ENCODE data around the gene SPDL1. TPM values are rescaled to one million over a fixed set of nuclear protein-coding genes. Genes with fewer than 3 reads are reported as not detected.

SPDL1 gene
- total and polyA plus RNA-seq, 3 experiments from 2014 or later: 6.6 to 43.1 (median 39.1) TPM

DNA sequence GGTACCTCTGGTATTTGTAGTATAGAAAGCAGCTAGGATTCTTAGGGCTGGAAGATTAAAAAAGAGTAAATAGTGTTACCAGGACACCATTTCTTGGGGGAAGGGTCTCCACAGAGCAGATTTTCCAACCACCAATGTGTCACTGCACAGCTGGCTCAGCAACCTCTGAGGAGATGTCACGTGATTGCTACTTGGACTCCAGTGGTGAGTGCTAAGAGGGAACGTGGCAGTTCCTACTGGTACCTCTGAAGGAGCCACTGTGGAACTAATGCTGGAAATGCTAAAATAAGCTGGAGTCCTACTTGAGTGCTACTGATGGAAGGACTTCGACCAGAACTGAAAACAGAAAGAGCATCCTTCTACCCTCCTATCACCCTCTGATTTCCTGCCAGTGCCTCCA, 36.1 kb upstream of the SPDL1 start:
- H3K4me3 ChIP-seq (ENCODE audit: low read length): no peak overlapping the region
- no peaks in the 10 kb centered on the region for H3K36me3 ChIP-seq (ENCODE audit: insufficient read depth, low read length)
- H3K27ac ChIP-seq (ENCODE audit: low read depth, low read length): no peak overlapping the region
- ChIA-PET POLR2A (no interaction called here), CTCF (no interaction called here)
- H3K27me3 Mint-ChIP-seq: peaks cover 39 to 72% of the 10 kb centered on the region in 2 donors
- H3K27ac Mint-ChIP-seq: no peak overlapping the region
- no peaks in the 10 kb centered on the region for H3K4me1 ChIP-seq (ENCODE audit: insufficient read depth, low read length)
- H3K9me3 ChIP-seq (ENCODE audit: low read length): no peaks in the 10 kb centered on the region
- H3K27me3 ChIP-seq (ENCODE audit: insufficient read depth, low read length, poor library complexity, severe bottlenecking): no peaks in the 10 kb centered on the region
- peaks cover 0 to 3% (median 0%) of the 10 kb centered on the region in 5 donors for H3K9me3 Mint-ChIP-seq
- no peak overlapping the region for H3K4me3 Mint-ChIP-seq
- no peaks in the 10 kb centered on the region for H3K36me3 Mint-ChIP-seq
- no peak for DNase-seq
- no peaks in the 10 kb centered on the region for H3K4me1 Mint-ChIP-seq

DNA sequence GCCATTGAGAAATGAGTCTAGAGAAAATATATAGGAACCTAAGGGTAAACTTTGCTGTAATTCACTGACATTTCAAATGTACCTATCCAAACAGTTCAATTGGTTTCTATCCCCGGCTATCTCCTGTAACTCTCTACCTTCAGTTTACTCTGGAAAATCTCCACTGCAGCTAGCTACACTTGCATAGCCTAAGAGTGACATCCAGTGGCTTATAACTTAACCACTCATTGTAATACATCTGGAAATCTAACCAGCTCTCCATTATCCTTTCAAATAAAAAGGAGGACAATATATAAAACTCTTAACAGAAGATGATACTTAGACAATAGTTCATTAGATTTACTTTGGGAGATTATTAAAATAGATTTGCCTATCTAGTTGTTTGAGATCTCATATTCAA, 35.3 kb upstream of the SPDL1 start:
- no peaks in the 10 kb centered on the region for H3K4me1 Mint-ChIP-seq
- ChIA-PET CTCF (no interaction called here), POLR2A (no interaction called here)
- peaks cover 42 to 80% of the 10 kb centered on the region in 2 donors for H3K27me3 Mint-ChIP-seq
- no peak overlapping the region for H3K27ac ChIP-seq (ENCODE audit: low read depth, low read length)
- H3K27ac Mint-ChIP-seq: no peak overlapping the region
- H3K4me3 ChIP-seq (ENCODE audit: low read length): no peak overlapping the region
- no peaks in the 10 kb centered on the region for H3K27me3 ChIP-seq (ENCODE audit: insufficient read depth, low read length, poor library complexity, severe bottlenecking)
- H3K4me3 Mint-ChIP-seq: no peak overlapping the region
- H3K9me3 Mint-ChIP-seq: peaks cover 0 to 6% (median 3%) of the 10 kb centered on the region in 5 donors
- no peaks in the 10 kb centered on the region for H3K36me3 ChIP-seq (ENCODE audit: insufficient read depth, low read length)
- H3K4me1 ChIP-seq (ENCODE audit: insufficient read depth, low read length): no peaks in the 10 kb centered on the region
- H3K9me3 ChIP-seq (ENCODE audit: low read length): no peaks in the 10 kb centered on the region
- no peak for DNase-seq
- H3K36me3 Mint-ChIP-seq: no peaks in the 10 kb centered on the region

DNA sequence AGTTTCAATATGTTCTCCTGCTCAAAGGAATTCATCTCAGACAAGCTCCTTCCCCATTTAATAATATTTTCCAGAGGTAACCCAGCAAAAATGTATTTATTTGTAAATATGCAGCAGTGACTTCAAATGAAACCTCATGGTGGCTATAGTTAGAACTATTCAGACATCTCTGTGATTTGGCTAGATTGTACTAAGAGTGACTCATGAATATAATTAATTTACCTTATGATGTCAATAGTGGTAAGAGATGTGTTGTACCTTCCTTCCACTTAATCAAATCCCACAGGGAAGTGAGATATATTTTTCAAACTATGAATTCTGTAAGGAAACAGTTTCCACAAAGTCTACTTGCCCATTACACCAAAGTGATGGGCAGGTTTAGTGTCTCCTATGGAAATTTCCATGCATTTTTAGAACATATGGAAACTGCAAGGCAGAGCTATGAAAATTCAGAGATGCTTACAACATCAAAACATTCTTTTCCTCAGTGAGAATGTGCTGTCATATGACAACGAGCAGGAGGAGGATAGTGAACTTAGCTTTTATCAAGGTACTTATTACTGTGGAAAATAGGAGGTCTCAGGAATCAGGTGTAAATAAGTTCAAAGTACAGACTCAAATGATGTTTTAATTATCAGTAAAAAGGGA, 34.0 kb upstream of the SPDL1 start:
- H3K9me3 Mint-ChIP-seq: peaks cover 0 to 10% (median 5%) of the 10 kb centered on the region in 5 donors
- no peak for DNase-seq
- H3K27ac ChIP-seq (ENCODE audit: low read depth, low read length): no peak overlapping the region
- H3K4me1 ChIP-seq (ENCODE audit: insufficient read depth, low read length): no peaks in the 10 kb centered on the region
- peaks cover 36 to 79% of the 10 kb centered on the region in 2 donors for H3K27me3 Mint-ChIP-seq
- no peaks in the 10 kb centered on the region for H3K36me3 ChIP-seq (ENCODE audit: insufficient read depth, low read length)
- H3K4me3 Mint-ChIP-seq: no peak overlapping the region
- ChIA-PET POLR2A (no interaction called here), CTCF (no interaction called here)
- H3K9me3 ChIP-seq (ENCODE audit: low read length): no peaks in the 10 kb centered on the region
- no peak overlapping the region for H3K4me3 ChIP-seq (ENCODE audit: low read length)
- H3K36me3 Mint-ChIP-seq: no peaks in the 10 kb centered on the region
- H3K27ac Mint-ChIP-seq: no peak overlapping the region
- H3K27me3 ChIP-seq (ENCODE audit: insufficient read depth, low read length, poor library complexity, severe bottlenecking): no peaks in the 10 kb centered on the region
- H3K4me1 Mint-ChIP-seq: no peaks in the 10 kb centered on the region

DNA sequence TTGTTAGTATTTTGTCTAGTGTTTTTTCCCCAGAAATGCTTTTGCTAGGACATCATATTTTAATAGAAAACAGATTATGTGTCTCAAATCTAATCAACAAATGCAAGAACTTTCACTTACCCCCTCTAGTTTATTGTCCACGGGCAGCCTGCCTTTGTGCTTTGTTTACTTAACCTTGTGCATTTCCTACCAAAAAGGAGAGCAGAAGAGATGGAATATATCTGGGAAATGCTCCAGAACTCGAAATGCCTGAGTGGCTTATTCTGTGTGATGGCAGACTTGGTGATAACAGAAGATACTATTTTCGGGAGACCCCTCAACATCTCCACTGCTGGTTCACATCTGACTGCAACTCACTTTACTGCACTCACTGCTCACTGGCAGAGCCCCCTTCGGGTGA, 33.3 kb upstream of the SPDL1 start:
- no peak for DNase-seq
- CTCF ChIA-PET: no interaction called here
- Histone ChIP-seq H3K36me3 (ENCODE audit: insufficient read depth, low read length) (no peaks in the 10 kb centered on the region), H3K4me3 (ENCODE audit: low read length) (no peak overlapping the region), H3K9me3 (ENCODE audit: low read length) (no peaks in the 10 kb centered on the region), H3K27me3 (ENCODE audit: insufficient read depth, low read length, poor library complexity, severe bottlenecking) (no peaks in the 10 kb centered on the region), H3K4me1 (ENCODE audit: insufficient read depth, low read length) (no peaks in the 10 kb centered on the region), H3K27ac (ENCODE audit: low read depth, low read length) (no peak overlapping the region)
- POLR2A ChIA-PET: no interaction called here
- Mint-ChIP-seq H3K27me3 (peaks cover 36 to 77% of the 10 kb centered on the region in 2 donors), H3K9me3 (peaks cover 0 to 10% (median 5%) of the 10 kb centered on the region in 5 donors), H3K27ac (no peak overlapping the region), H3K4me1 (no peaks in the 10 kb centered on the region), H3K4me3 (no peak overlapping the region), H3K36me3 (no peaks in the 10 kb centered on the region)

DNA sequence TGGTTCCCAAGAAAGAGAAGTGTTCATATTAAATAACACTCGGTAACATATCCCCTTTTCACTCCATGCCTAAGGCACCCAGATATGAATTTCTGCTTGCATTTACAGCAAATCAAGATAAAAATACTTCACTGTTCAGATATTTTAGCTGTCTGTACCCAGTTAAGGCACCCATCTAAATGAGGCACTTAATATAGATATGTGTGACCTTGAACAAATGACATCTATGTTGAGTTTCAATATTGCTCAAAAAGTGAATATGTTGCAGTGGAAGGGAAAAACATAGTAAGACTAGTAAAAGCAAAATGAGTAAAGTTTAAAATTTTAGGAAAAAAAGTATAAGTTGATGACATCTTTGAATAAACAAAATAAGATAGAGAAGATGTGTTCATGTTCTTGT, 32.4 kb upstream of the SPDL1 start:
- Histone ChIP-seq H3K4me3 (ENCODE audit: low read length) (no peak overlapping the region), H3K9me3 (ENCODE audit: low read length) (no peaks in the 10 kb centered on the region), H3K4me1 (ENCODE audit: insufficient read depth, low read length) (no peaks in the 10 kb centered on the region), H3K27me3 (ENCODE audit: insufficient read depth, low read length, poor library complexity, severe bottlenecking) (no peaks in the 10 kb centered on the region), H3K27ac (ENCODE audit: low read depth, low read length) (no peak overlapping the region), H3K36me3 (ENCODE audit: insufficient read depth, low read length) (no peaks in the 10 kb centered on the region)
- Mint-ChIP-seq H3K27me3 (peaks cover 34 to 76% of the 10 kb centered on the region in 2 donors), H3K4me3 (no peak overlapping the region), H3K4me1 (no peaks in the 10 kb centered on the region), H3K36me3 (no peaks in the 10 kb centered on the region), H3K9me3 (peaks cover 0 to 10% (median 5%) of the 10 kb centered on the region in 5 donors), H3K27ac (no peak overlapping the region)
- no peak for DNase-seq
- ChIA-PET POLR2A (no interaction called here), CTCF (no interaction called here)

DNA sequence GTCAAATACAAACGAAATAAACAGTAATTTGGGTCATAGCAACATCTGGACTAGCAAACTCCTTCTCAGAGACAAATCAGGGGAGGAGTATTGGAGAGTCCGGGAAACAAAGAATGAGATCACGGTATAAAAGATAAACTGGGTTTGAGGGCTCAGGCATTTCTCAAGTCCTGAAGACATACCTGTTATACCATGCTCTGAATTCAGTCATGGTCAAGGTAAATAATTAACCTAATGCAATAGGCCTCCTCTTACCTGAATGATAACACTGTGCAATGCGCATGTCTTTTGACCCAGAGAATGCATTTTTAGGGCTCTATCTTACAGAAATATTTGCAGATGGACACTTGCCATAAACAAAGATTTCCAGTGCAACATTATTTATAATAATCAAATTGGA, 31.9 kb upstream of the SPDL1 start:
- H3K36me3 ChIP-seq (ENCODE audit: insufficient read depth, low read length): no peaks in the 10 kb centered on the region
- H3K4me3 Mint-ChIP-seq: no peak overlapping the region
- H3K9me3 Mint-ChIP-seq: peaks cover 0 to 10% (median 5%) of the 10 kb centered on the region in 5 donors
- H3K27me3 ChIP-seq (ENCODE audit: insufficient read depth, low read length, poor library complexity, severe bottlenecking): no peaks in the 10 kb centered on the region
- H3K27me3 Mint-ChIP-seq: peaks cover 34 to 78% of the 10 kb centered on the region in 2 donors
- H3K36me3 Mint-ChIP-seq: no peaks in the 10 kb centered on the region
- H3K4me1 Mint-ChIP-seq: no peaks in the 10 kb centered on the region
- H3K4me3 ChIP-seq (ENCODE audit: low read length): no peak overlapping the region
- H3K4me1 ChIP-seq (ENCODE audit: insufficient read depth, low read length): no peaks in the 10 kb centered on the region
- ChIA-PET POLR2A (no interaction called here), CTCF (no interaction called here)
- no peaks in the 10 kb centered on the region for H3K9me3 ChIP-seq (ENCODE audit: low read length)
- H3K27ac Mint-ChIP-seq: no peak overlapping the region
- no peak for DNase-seq
- H3K27ac ChIP-seq (ENCODE audit: low read depth, low read length): no peak overlapping the region

DNA sequence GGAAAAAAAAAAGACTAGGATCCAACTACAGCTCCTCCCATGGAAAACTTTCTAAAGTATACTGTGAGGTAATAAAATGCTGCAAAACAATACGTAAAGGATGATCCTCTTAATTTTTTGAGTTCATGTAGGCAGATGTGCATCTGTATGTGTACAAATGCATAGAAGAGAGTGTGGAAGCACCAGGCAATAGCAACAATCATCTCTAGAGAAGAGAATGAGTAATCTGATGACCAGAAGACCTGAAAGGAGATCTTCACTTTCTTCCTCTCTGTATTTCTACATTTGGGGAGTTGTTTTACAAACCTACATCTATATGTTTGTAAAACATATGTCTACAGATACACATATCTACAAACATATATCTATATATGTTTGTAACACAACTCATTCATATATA, 29.3 kb upstream of the SPDL1 start:
- no peaks in the 10 kb centered on the region for H3K9me3 ChIP-seq (ENCODE audit: low read length)
- no peaks in the 10 kb centered on the region for H3K4me1 ChIP-seq (ENCODE audit: insufficient read depth, low read length)
- DNase-seq: no peak
- H3K36me3 ChIP-seq (ENCODE audit: insufficient read depth, low read length): no peaks in the 10 kb centered on the region
- CTCF ChIA-PET: no interaction called here
- H3K4me3 ChIP-seq (ENCODE audit: low read length): no peak overlapping the region
- no peak overlapping the region for H3K27ac ChIP-seq (ENCODE audit: low read depth, low read length)
- Mint-ChIP-seq H3K4me3 (no peak overlapping the region), H3K36me3 (no peaks in the 10 kb centered on the region), H3K27ac (no peak overlapping the region), H3K9me3 (peaks cover 0 to 10% (median 8%) of the 10 kb centered on the region in 5 donors), H3K4me1 (no peaks in the 10 kb centered on the region), H3K27me3 (peaks cover 23 to 66% of the 10 kb centered on the region in 2 donors)
- H3K27me3 ChIP-seq (ENCODE audit: insufficient read depth, low read length, poor library complexity, severe bottlenecking): no peaks in the 10 kb centered on the region
- POLR2A ChIA-PET: no interaction called here

DNA sequence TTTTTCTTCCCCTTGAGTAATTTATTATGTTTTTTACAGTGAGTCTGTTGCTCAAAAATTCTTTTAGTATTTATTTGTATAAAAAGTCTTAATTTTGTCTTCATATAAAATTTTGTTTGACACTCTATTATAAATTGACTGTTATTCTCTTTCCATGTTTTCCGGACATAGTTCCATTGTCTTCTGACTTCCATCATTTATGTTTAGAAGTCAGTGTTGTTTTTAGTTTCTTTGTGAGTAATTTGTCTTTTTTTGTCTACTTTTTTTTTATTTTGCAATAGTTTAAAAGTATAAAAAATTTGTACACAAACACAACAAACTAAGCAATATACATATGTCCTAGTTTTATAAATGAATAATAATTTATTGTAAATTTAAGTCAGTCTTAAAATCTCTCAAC, 25.7 kb upstream of the SPDL1 start:
- CTCF ChIA-PET: no interaction called here
- Histone ChIP-seq H3K9me3 (ENCODE audit: low read length) (no peaks in the 10 kb centered on the region), H3K4me1 (ENCODE audit: insufficient read depth, low read length) (no peaks in the 10 kb centered on the region), H3K27ac (ENCODE audit: low read depth, low read length) (no peak overlapping the region), H3K27me3 (ENCODE audit: insufficient read depth, low read length, poor library complexity, severe bottlenecking) (peaks cover 7% of the 10 kb centered on the region), H3K4me3 (ENCODE audit: low read length) (no peak overlapping the region), H3K36me3 (ENCODE audit: insufficient read depth, low read length) (no peaks in the 10 kb centered on the region)
- H3K27me3 Mint-ChIP-seq: peaks cover 10 to 55% of the 10 kb centered on the region in 2 donors
- H3K4me1 Mint-ChIP-seq: no peaks in the 10 kb centered on the region
- no peaks in the 10 kb centered on the region for H3K36me3 Mint-ChIP-seq
- DNase-seq: no peak
- peaks cover 0 to 8% (median 5%) of the 10 kb centered on the region in 5 donors for H3K9me3 Mint-ChIP-seq
- POLR2A ChIA-PET: no interaction called here
- H3K27ac Mint-ChIP-seq: no peak overlapping the region
- no peak overlapping the region for H3K4me3 Mint-ChIP-seq

DNA sequence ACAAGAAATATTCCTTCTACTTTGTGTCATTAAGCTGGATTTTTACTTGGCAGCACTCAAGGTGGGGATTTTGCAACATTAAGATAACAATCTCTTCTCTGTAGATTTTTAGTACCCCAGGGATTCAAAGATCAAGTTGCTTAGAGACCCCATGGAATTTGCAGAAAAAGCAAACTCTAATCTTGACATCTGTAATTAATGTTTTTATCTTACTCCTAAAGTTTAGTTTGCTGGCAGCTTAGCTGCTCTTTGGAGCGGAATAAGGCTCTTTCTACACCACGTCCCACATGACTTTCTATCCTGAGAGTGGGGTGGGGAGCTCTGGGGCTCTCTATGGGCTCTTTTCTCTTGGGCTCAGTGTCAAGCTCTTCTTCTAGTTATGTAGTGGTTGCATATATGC, 21.7 kb upstream of the SPDL1 start:
- H3K9me3 Mint-ChIP-seq: peaks cover 0 to 3% (median 3%) of the 10 kb centered on the region in 5 donors
- Histone ChIP-seq H3K36me3 (ENCODE audit: insufficient read depth, low read length) (no peaks in the 10 kb centered on the region), H3K4me1 (ENCODE audit: insufficient read depth, low read length) (no peaks in the 10 kb centered on the region), H3K4me3 (ENCODE audit: low read length) (no peak overlapping the region), H3K9me3 (ENCODE audit: low read length) (no peaks in the 10 kb centered on the region), H3K27me3 (ENCODE audit: insufficient read depth, low read length, poor library complexity, severe bottlenecking) (peaks cover 14% of the 10 kb centered on the region), H3K27ac (ENCODE audit: low read depth, low read length) (no peak overlapping the region)
- DNase-seq: no peak
- peaks cover 22 to 59% of the 10 kb centered on the region in 2 donors for H3K27me3 Mint-ChIP-seq
- no peak overlapping the region for H3K27ac Mint-ChIP-seq
- H3K4me3 Mint-ChIP-seq: no peak overlapping the region
- POLR2A ChIA-PET: no interaction called here
- CTCF ChIA-PET: no interaction called here
- H3K4me1 Mint-ChIP-seq: no peaks in the 10 kb centered on the region
- H3K36me3 Mint-ChIP-seq: no peaks in the 10 kb centered on the region

All from CD8-positive, alpha-beta memory T cell (primary cell).